Ammon's horn (tissue), 1 donor: ENCODE measurements around the gene ABCC3.

ENCODE experiments used
- DNase-seq: peaks from one replicate; pipeline ENCODE4 v3.0.0-alpha.2; 2016; ENCODE audit warnings: low spot score

The ABCC3 gene

GRCh38 chr17:50627782-50628601 lies 6.7 kb upstream of the ABCC3 start:
- DNase-seq: no peak

DNA sequence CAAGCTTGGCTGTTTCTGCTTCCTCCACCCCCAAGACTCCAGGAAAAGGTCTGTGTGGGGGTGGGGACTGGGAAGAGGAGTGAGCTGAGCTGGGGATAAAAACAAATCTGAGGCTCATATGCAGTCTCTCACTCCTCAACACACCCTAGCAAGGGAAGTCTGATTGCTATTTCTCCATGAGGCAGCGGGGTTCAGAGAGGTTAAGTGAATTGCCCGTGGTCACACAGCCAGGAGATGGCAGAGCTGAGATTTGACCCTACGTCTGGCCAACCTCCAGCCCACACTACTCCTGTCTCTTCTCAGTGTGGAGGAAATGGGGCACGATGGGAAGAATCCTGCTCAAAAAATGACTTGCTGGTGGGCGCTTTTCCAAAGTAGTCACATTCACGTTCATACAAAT lies 4.8 kb upstream of the ABCC3 start:
- no peak for DNase-seq

GRCh38 chr17:50630524-50631194 lies 4.0 kb upstream of the ABCC3 start:
- DNase-seq: no peak

- no peak for DNase-seq
Measured at GRCh38 chr17:50631195-50631907, 3.3 kb upstream of the ABCC3 start.

DNA sequence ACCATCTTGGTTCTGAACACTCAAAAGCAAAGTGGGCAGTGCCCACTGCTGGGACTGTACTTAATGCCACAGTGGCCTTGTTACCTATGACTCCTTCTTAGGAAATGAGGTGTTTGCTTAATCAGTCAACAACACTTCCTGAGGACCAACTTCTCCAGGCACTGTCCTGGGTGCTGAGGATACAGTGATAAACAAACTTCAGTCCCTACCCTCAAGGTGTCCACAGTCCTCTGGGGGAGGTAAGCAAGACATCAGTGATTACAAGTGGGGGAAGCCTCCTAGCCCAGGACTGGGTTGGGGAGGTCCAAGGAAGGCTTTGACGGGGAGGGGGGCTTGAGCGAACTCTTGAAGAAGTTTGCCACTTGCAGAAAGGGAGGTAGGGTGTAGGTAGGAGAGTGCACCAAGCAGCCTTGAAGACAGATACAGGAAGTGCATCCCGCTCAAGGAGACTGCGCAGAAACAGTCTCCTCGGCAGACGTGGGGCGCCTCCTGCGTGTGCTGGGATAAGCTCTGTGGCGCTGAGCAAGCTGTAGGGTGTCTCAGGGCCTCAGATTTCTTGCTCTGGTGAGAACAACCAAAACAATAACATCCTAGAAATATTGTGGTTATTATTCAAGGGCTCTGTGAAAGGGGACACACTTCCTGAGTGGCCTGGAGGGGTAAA lies 2.6 kb upstream of the ABCC3 start:
- DNase-seq: no peak

GRCh38 chr17:50632637-50633036 lies 2.0 kb upstream of the ABCC3 start:
- DNase-seq: no peak

GRCh38 chr17:50633683-50634082 lies 998 bp upstream of the ABCC3 start:
- DNase-seq: no peak

- DNase-seq: no peak
Measured at GRCh38 chr17:50634915-50635731, 442 bp downstream of the ABCC3 start.

- DNase-seq: no peak
Measured at GRCh38 chr17:50635732-50635981, 976 bp downstream of the ABCC3 start.

DNA sequence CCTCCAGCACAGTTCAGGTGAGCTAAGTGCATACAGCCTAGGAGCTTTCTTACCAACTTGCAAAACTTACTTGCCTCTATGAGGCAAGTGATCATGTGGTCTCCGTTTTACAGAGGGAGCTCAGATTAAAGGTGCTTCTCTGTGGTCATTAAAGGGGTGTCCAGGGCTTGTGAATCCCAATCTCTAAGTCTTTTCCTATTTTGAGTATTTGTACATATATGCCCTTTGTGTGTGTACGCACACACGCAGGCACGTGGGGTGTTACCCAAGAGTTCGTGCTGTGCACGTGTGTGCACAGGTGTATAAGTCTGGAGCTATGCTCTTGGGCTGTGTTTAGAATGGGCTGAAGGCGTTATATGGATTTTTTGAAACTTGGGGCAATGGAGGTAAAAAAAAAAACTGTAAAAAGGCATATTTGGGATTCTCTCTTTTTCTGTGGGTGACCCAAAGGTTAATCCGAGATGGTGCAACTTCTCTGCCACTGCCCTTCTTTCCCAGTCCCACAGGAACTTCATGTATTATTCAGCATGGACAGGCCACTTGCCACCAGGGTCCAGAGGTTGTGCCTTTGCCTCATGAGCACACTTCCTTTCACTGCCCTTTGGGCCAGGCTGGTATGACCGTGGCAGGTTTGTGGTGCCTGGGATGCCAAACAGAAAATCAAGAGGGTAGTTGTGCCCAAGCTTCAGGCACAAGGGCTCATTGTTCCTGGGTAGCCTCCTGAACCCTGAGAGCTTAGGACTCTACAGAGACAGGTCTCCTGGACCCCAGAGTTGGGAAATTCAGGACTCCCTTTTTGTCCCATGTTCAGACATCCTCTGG lies 1.5 kb downstream of the ABCC3 start:
- no peak for DNase-seq

GRCh38 chr17:50636804-50637195 lies 2.1 kb downstream of the ABCC3 start:
- no peak for DNase-seq

GRCh38 chr17:50637829-50638605 lies 3.3 kb downstream of the ABCC3 start:
- DNase-seq: no peak

DNA sequence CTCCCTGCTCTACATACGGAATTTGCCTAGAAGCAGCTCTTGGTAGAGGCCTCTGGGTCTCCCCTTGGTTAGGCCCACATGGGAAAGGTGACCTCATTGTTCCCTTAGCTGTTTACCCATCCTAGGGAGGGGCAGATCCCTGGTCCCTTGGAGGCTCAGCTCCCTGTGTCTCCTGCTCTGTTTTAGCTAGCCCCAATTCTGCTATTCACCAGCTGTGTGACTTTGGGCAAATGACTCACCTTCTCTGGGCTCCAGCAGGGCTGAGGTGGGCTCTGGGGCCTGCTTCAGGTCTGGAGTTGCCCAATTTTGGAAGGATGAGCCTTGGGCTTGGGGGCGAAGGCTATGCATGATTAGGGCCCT lies 3.9 kb downstream of the ABCC3 start:
- DNase-seq: no peak

DNA sequence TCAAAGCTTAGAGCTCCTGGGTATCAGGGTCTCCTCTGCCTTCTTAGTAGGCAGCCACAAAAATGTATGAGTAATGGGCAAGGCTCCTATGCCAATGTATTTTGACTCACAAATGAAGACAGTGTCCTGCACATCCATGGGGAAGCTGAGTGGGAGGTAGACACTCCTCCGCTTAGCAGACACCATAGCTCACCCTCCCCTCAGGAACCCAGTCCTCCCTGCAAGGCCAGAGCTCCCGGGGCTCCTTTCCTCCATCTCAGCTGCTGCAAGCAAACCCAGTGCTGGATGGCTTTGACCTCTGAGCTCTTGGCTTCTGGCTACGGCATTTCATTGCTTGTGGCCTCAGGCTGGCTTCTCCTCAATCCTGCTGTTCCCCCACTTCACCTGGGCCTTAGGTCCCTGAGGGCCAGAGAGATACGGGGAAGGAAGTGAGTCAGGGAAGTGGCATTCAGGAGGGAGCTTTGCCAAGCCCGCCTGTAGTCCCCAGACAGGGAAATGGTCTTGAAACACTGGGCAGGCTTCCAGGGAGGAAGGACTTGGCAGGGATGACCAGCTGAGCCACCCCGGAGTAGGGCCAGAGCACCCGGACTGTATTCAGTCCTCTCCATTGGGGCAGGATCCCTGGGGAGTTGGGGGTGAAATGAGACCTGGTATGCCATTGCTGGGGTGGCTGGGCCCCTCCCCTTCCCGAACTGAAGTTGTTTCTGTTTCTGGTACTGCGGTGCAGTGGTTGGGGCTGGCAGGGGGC lies 4.5 kb downstream of the ABCC3 start:
- peak; percentile 86 for DNase-seq

DNA sequence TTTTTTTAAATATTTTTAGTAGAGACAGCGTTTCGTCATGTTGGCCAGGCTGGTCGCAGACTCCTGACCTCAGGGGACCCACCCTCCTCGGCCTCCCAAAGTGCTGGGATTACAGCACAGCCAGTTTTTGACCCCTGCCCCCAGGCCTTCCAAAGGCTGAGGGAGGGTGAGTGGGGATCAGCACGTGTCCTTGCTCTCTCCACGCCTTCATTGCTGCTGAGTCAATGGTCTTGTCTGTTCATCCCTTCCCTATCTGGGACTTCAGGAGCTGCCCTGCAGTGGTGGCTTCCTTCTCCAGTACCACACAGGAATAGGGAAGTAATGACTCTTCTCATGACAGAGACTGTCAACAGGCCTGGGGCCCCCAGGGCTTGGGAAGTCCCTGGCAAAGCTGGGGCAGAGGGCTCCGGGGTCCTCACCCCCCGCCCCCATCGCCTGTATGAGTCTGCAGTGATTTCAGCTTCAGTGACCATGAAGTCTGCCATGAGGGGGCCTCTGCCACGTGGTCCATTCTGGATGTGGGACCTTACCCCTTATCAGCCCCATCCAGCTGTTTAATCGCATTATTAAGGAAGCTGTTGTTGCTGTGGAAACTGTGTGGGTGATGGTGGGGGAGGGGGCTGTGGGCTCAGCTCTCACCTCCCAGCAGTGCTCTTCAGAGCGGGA lies 6.1 kb downstream of the ABCC3 start:
- DNase-seq: peak; percentile 56

- no peak for DNase-seq
Measured at GRCh38 chr17:50641357-50641756, 6.7 kb downstream of the ABCC3 start.

- no peak for DNase-seq
Measured at GRCh38 chr17:50642071-50642721, 7.5 kb downstream of the ABCC3 start.
